AG08395 (cell line): ENCODE measurements around the gene AHCY.
"Not testable (repeated sequence)": the region's sequence is repeated elsewhere in the genome, so short reads cannot be mapped to it uniquely, and the experiment has no call there.

ENCODE experiments used
- DNase-seq: peaks from one replicate; pipeline ENCODE4 v3.0.0; 2012; ENCODE audit warnings: mixed read lengths, low spot score

The AHCY gene

DNA sequence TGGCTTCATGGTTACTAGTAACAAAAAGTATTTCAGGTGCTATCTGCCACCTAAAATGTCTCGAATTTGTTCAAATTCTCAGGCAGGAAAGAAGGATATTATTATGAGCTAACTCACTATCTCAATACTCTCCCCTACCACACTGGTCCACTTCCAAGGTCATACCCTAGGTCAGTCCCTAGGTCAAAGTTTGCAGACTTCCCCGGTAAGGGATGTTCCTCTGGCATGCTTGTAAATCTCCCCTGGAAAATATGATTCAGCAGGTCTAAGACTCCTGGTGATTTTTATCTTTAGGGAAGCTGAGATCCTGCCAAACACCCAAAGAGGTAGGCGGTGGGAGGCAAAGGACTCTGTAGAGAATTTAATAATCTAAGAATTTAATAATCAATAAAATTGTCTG is 6.7 kb downstream of the AHCY start:
- no peak for DNase-seq

DNA sequence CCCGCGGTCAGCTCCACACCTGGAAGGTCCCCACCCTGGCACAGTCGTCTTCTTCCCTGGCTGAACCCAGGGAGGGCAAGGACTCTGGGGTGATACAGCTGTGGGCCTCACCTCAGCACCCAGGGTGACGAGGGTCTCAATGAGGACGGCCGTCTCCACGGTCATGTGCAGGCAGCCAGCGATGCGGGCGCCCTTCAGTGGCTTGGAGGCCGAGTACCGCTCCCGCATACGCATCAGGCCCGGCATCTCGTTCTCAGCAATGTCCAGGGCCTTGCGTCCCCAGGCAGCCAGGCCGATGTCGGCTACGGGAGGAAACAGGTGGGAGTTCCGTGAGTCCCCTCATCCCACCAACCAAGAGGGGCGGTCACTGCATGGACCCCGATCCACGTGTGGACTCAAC is 7.9 kb downstream of the AHCY start:
- no peak for DNase-seq

DNA sequence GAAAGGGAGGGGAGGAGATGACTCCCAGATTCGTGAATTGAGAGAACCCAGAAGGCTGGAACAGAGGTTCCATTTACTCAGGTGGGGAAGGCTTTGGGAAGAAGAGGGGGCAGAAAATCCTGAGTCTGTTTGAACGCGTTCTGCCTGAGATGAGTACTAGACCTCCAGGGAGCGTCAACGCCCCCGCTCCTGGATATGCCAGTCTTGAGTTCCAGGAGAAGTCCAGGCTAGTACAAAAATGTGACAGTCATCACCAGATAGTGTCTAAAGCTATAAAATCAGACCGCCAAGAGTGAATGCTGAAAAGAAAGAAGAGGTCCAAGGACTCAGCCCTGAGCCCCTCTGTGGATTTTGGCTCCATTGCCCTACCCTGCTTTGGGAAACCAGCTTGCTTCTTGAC is 8.6 kb downstream of the AHCY start:
- no peak for DNase-seq

DNA sequence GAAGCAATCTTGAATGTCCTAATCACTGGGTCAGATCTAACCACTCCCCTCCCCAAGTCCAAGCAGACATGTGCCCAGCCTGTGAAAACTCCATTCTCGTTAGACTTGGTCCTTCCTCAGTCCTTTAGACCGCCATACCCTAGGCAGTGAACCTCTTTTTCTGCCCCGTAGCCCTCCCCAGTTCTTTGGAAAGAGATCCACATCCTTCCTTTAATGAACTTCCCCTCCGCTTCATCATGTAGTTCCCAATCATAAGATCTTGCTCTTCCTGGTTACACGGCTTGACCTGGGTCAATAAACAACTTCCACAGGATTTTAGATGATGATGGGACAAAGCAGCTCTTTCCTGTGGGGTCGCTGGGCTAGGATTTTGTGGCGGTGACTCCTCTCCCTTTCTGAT is 9.6 kb downstream of the AHCY start:
- DNase-seq = no peak

DNA sequence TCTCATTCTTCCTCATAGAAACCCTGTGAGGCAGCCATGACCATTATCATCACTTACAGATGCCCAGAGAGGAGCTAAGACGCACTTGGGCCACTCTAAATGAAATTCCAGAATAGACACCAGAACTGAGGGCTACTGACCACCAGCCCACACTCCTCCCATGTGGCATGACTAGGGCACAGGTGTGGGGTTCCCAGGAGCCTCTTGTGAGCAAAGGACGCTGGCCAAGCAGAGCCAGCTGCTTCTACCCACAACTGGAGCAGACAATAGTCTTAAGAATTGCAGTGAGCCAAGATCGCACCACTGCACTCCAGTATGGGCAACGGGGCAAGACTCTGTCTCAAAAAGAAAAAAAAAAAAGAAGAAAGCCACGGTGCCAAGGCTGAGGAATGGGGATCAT is 10.0 kb downstream of the AHCY start:
- no peak for DNase-seq

DNA sequence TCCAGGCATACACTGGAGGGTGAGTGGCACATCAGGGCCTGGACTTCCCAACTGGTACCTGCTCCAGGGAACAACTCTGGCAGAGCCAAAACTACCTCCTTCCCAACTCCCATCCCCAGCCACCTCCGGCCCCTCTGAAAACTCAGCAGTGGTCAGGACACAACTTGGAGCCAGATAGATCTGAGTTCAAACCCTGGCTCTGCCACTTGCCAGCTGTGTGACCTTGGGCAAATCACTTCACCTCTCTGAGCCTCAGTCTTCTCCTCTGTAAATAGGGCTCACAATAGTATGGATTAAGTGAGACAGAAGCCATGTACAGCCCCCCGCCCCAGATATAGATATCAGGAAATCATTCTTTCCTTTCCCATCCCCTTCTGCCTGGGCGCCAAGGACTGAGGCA is 10.7 kb downstream of the AHCY start:
- no peak for DNase-seq

DNA sequence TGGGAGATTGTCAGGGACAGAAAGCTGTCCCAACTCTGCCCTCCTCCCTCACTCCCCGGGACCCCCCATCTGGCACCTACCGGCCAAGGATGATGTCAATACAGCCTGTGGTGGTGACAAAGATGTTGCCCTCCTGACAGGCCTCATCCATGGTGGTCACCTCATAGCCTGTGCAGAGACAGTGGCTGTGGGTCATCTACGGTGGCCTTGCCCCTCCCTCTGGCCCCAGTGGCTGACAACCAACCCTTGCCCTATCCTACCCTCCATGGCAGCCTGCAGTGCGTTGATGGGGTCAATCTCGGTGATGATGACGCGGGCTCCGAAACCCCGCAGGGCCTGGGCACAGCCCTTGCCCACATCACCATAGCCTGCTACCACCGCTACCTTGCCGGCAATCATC is 12.7 kb downstream of the AHCY start:
- no peak for DNase-seq

DNA sequence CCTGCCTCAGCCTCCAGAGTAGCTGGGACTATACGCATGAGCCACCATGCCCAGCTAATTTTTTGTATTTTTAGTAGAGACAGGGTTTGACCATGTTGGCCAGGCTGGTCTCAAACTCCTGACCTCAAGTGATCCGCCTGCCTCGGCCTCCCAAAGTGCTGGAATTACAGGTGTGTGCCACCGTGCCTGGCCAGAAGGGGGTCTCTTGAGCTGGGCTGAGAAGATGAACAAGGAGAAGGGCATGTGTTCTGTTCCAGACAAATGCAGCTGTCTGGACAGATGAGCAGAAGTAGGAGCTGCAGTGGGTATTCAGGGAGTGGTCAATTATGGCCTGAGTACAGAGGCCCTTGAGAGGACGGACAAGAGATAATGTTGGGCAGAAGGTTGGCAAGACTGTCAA is 15.7 kb downstream of the AHCY start:
- not testable (repeated sequence) for DNase-seq

DNA sequence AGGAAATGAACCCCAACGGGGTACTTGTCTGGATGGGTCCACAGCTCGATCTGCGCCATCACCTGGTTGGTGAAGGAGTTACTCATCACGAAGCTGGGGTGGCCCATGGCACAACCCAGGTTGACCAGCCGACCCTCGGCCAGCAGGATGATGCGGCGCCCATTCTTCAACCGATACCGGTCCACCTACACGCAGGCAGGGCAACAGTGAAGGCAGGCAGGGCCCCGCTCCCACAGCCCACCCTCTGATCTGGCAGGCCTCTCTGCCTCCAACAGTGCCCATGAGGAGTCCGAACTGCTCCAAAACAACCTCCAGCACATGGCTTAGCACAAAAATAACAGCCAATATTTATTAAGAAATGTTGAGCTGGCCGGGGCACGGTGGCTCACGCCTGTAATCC is 17.7 kb downstream of the AHCY start:
- no peak for DNase-seq

DNA sequence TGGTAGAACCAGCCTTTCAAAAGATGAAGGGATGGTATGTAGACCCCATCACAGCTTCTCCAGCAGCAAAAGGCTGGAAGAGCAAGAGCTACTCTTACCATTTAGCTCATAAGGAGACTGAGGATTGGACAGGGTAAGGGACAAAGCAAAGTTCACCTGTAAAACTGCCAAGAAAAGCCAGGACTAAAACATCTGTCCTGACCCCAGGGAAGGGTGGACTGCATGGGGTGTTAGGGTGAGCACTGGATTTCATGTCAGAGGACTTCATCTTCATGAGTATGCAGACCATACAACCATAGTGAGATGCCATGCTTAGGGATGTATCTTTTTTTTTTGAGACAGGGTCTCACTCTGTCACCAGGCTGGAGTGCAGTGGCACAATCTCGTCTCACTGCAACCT is 19.3 kb downstream of the AHCY start:
- no peak for DNase-seq

DNA sequence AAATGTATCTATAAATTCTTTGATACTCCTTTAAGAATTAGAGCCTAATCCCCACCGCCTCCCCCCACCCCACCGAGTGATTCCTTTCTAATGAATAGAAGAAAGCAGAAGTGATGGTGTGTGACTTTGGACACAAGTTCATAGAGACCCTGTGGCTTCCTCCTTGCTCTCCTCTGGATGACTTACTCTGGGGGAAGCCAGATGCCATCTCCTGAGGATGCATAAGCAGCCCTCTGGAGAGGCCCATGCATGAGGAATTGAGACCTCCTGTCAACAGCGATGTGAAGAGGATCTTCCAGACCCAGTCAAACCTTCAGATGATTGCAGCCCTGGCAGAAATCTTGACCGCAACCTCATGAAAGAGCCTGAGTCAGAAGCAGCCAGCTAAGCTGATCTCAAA is 21.1 kb downstream of the AHCY start:
- no peak for DNase-seq

DNA sequence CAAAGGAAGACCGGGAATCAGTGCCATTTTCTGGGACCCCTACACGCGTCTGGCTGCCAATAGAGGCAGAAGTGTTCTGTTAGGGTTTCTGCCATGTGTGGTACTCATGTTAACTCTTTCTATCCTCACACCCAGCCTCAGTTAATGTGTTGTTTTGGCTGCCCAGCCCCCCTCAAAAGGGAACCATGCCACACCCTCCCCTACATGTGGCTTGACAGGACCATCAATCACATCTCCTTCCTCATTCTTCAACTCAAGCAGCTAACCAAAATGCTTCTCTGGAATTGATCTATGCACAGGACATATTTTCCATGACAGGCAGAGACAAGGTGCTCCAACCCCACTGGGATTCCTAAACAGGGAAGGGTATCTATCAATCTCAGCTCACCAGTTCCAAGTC is 22.0 kb downstream of the AHCY start:
- no peak for DNase-seq

DNA sequence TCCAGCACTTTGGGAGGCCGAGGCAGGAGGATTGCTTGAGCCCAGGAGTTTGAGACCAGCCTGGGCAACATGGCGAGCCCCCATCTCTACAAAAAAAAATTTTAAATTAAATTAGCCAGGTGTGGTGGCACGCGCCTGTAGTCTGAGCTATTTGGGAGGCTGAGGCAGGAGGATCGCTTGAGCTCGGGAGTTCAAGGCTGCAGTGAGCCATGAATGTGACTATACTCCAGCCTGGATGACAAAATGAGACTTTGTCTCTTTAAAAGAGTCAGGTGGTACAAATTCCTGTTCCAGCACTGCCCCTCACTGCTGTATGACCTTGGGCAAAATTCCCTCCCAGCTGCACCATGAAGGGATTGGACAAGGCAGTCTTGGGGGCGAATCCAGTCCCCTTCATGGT is 28.5 kb downstream of the AHCY start:
- DNase-seq = no peak

DNA sequence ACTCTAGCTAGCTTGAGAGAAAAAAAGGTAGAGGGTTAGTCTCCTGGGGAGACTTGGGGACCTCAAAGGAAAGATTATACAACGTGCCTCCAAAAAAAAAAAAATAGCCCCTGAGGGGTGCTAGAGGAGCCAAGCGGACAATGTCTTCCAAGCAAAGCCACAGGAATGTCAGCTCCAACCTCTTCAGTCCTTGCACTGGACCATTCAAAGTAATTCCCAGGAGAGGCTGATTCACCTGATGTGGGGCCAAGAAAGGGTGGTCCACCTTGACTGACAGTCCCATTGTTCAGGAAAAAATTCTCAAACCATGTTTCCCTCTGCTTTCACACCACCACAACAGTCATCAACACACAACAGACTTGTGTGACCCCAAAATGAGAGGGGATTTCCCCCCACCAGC is 31.2 kb downstream of the AHCY start:
- peak; percentile 89 for DNase-seq

DNA sequence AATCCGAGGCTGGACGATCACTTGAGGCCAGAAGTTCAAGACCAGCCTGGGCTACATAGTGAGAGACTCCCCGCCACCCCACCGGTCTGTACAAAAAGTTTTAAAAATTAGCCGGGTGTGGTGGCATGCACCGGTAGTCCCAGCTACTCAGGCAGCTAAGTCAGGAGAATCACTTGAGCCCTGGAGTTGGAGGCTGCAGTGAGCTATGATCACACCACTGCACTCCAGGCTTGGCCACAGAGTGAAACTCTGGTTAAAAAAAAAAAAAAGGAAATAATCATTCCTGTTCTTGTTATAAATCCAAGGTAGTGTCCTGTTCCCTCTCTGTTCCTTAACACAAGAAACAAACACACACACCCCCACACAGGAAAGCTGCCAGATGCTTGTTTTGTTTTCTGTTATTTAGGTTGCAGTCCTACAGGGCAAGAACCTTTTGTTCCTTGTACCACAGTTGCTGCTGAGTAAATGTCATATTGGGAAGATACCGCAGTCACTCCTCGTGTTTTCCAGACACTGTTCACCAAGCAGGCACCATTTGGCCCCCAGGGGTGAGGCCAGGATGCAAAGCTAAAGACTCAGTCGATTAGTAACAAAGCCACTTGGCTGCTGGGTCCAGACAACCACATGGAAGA is 33.0 kb downstream of the AHCY start:
- no peak for DNase-seq

DNA sequence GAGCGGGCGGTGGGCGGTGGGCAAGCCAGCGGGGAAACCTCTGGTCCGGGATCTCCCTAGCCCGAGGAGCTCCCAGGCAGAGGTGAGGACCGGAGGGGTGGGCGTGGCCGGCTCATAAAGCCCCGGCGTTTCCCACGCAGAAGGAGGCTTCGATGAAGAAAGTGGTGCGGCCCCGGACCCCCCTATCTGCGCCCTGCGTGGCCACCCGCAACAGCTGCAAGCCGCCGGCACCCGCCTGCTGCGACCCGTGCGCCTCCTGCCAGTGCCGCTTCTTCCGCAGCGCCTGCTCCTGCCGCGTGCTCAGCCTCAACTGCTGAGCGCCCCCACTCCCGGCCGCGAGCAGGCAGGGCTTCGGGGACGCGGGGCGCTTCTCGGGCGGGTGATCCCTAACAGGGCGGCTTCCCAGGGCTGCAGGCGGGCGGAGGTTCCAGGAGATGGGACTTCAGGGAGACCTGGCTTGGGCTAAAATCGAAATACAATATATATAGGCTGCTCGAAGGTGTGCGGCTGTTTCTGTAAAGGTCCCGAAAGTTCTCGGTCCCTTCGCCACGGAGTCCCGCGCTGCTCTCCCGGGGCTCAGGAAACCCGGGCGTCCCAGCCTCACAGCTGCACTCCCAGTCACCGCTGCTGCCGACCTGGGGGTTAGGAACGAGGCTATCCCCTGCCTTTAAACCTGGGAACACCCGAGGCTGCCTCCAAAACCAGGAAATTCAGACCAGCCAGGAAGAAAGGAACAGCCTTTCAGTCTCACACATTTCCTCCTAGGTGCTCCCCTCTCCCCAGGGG is 34.1 kb downstream of the AHCY start:
- DNase-seq = peak; percentile 33

DNA sequence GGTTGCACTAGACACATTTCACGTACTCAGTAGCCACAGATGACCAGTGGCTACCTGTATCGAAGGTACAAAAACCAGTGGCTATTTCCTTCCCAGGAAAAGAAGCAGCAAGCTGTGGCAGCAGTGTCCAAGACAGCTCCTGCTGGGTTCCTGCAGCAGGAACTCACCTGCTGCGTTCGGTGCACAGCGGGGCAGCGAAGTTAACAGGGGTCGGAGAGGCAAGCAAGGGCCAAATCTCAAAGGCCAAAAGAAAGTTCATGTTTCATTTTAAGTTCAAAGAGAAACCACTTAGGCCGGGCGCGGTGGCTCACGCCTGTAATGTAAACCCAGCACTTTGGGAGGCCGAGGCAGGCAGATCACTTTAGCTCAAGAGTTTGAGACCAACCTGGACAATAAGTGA is 35.0 kb downstream of the AHCY start:
- no peak for DNase-seq

DNA sequence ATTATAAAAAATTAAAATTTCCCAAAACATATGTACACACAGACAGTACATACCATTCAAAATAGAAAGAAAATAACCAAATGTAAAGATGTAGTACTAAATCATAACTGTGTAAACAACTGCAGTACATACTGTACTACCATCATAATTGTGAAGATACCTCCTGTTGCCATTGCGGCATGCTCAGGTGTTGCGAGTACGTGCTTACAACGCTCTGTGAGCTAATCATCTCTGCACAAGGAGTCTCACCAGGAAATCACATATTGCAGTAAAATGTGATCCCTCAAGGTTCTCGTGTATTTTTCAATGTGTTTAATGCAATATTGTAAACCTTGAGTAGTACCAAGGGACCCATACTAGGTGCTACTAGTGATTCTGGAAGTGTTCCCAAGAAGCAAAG is 39.0 kb downstream of the AHCY start:
- DNase-seq = no peak

DNA sequence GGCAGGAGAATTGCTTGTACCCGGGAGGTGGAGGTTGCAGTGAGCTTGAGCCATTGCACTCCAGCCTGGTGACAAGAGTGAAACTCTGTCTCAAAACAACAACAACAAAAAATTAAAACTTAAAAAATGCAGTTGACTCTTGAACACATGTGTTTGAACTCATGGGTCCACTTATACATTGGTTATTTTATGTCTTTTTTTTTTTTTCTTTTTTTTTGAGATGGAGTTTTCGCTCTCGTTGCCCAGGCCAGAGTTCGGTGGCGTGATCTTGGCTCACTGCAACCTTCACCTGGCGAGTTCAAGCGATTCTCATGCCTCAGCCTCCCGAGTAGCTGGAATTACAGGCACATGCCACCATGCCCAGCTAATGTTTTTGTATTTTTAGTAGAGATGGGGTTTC is 39.7 kb downstream of the AHCY start:
- DNase-seq = not testable (repeated sequence)

DNA sequence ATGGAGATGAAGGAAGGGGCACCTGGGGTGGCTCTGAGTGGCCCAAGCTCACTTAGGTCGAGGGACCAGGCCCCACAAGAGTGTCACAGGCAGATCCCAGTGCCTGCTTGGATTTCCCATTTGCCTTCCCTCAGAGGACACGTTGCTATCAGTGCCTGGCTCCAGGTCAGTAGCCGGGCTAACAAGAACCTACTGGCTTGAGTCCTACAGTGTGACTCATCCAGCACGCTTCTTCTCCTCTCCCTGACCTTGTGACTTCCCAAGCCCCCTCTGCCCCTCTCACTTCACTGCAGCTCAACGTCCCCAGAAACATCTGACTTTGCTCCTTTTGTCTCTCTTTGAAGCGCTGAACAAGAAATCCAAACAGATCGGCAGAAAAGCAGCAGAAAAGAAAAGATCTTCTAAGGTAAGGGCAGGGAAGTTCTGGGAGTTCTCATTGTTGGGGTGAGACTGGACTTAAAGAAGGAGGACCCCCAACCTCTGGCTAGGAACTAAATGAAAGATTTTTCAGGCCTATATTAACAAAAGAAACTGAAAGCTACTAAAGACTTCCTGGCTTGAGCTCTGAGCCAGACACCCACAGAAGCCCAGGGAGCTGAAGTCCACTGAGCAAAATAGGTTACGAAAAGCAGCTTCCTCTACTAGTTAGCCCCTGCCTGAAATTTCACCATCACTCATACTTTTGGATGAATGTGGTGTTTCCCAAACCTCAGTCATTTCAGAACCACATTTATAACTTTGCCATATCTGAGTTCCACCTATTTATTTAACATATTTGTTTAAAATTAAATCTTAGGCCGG is 40.5 kb downstream of the AHCY start:
- peak; percentile 26 for DNase-seq

DNA sequence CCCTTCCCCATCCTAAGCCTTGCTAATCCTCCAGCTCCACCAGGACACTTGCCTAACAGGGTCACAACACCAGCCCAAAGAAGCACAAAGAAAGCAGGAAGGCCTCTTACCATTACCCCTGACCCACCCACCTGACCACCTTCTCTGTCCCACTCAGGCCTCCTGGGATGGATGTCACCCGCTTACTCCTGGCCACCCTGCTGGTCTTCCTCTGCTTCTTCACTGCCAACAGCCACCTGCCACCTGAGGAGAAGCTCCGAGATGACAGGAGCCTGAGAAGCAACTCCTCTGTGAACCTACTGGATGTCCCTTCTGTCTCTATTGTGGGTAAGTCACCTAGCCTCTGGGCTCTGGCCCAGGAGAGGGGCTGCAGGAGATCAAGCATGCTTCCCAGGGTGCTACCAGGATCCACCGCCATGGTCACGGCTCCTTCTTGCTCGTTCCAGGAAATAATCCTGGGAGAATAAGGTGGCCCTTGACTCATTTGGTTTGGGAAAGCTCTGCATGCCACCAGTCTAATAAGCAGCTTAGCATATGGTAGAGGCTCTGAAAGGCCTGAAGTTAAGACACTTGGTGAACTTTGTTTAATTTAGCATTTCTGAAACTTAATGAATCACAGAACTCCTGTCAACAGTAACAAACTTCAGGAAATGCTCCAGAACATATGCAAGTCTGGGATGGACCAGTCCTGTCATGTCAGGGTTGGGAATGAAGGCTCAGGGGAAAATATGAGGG is 42.8 kb downstream of the AHCY start:
- no peak for DNase-seq

DNA sequence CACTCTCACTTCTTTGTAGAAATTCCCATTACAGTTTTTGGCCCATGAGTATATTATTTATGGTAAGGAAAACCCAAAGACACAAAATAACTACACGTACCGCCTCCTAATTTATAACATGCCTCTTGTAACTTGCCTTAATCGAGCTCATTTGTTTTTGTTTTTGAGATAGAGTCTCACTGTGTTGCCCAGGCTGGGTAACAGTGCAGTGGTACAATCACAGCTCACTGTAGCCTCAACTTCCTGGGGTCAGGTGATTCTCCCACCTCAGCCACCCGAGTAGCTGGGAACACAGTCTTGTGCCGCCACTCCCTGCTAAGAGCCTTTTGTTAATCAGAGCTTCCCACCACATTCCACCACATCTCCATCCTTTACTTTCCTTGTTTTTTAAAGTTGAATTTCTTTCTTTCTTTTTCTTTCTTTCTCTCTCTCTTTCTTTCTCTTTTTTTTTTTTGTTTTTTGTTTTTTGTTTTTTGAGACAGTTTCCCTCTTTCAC is 46.5 kb downstream of the AHCY start:
- DNase-seq = no peak
